H1 (cell line): Measurements from ENCODE around the gene CD4. TPM values are rescaled to one million over a fixed set of nuclear protein-coding genes. Genes with fewer than 3 reads are reported as not detected.

Source experiments
- CTCF ChIA-PET: fragments of 300-600 bp; sonication (Branson Sonifier 250); formaldehyde crosslinking; loops from one replicate; lab custom pipeline; 2021; ENCODE audit not compliant: partially characterized antibody; lab: Charles Lee
- POLR2A ChIA-PET: fragments of 300-600 bp; sonication (Branson Sonifier 250); formaldehyde crosslinking; loops from one replicate; lab custom pipeline; 2021; ENCODE audit warnings: inconsistent platforms; ENCODE audit not compliant: partially characterized antibody; lab: Charles Lee
- DNase-seq, 2 experiments: peaks; one replicate each; pipeline versions ENCODE4 v3.0.0 to v3.0.0-alpha.2; 2010 to 2022; ENCODE audit warnings: low spot score in 2 of 2, low read depth in 1 of 2, mixed read lengths in 1 of 2
- FAIRE-seq: peaks from 2 replicates; lab custom pipeline; 2011; peaks lifted over from hg19 to GRCh38; lab: Jason Lieb, UNC
- H2AFZ ChIP-seq: 2 replicates; pipeline ENCODE4 v1.8.1; 2012; ENCODE audit warnings: low read length, inconsistent platforms
- H2AK5ac ChIP-seq: 2 replicates; pipeline ENCODE4 v1.6.1; 2013; ENCODE audit warnings: low read depth, low read length
- H2BK120ac ChIP-seq: replicated peaks from 2 replicates; pipeline ENCODE3; 2013; ENCODE audit warnings: low read depth, low read length, inconsistent platforms
- H2BK12ac ChIP-seq: 2 replicates; pipeline ENCODE4 v1.6.1; 2013; ENCODE audit warnings: low read depth, low read length
- H2BK15ac ChIP-seq: 2 replicates; pipeline ENCODE4 v1.6.1; 2013; ENCODE audit warnings: low read length
- H2BK20ac ChIP-seq: 2 replicates; pipeline ENCODE4 v1.6.1; 2013; ENCODE audit warnings: low read length
- H2BK5ac ChIP-seq: 2 replicates; pipeline ENCODE4 v1.6.1; 2013; ENCODE audit warnings: low read depth, low read length
- H3K14ac ChIP-seq: 2 replicates; pipeline ENCODE4 v1.6.1; 2013; ENCODE audit warnings: inconsistent platforms; ENCODE audit not compliant: insufficient read length
- H3K18ac ChIP-seq: 2 replicates; pipeline ENCODE4 v1.6.1; 2013; ENCODE audit warnings: low read length; ENCODE audit errors: extremely low read depth
- H3K23ac ChIP-seq: 2 replicates; pipeline ENCODE4 v1.6.1; 2013; ENCODE audit warnings: inconsistent platforms; ENCODE audit not compliant: insufficient read length
- H3K23me2 ChIP-seq: 2 replicates; pipeline ENCODE4 v1.6.1; 2013; ENCODE audit warnings: low read depth, low read length
- H3K27ac ChIP-seq: 2 replicates; pipeline ENCODE4 v1.6.1; 2011; ENCODE audit warnings: low read depth, low read length, inconsistent platforms
- H3K27me3 ChIP-seq, 4 experiments: replicated peaks in 1 of 4; 1 replicate in 1 of 4; 2 replicates in 3 of 4; pipeline versions ENCODE4 v1.6.1 to v1.8.1; 2011 to 2013; ENCODE audit warnings: low read length in 3 of 4, mild to moderate bottlenecking in 3 of 4, inconsistent platforms in 2 of 4, mixed read lengths in 2 of 4, moderate library complexity in 1 of 4; ENCODE audit not compliant: control insufficient read depth in 3 of 4, insufficient read depth in 3 of 4; ENCODE audit errors: extremely low read depth in 1 of 4
- H3K36me3 ChIP-seq, 4 experiments: 2 replicates each; pipeline versions ENCODE4 v1.6.1 to v1.8.1; 2011 to 2013; ENCODE audit warnings: mild to moderate bottlenecking in 4 of 4, low read length in 3 of 4, moderate library complexity in 2 of 4, control low read depth in 1 of 4, inconsistent platforms in 1 of 4; ENCODE audit not compliant: insufficient read depth in 4 of 4, control insufficient read depth in 2 of 4
- H3K4ac ChIP-seq: replicated peaks from 2 replicates; pipeline ENCODE3; 2013; ENCODE audit warnings: low read length, low read depth, mixed read lengths, inconsistent platforms; ENCODE audit not compliant: insufficient read length
- H3K4me1 ChIP-seq, 4 experiments: replicated peaks in 1 of 4; 1 replicate in 1 of 4; 2 replicates in 3 of 4; pipeline versions ENCODE4 v1.6.1 to v1.8.1; 2011 to 2013; ENCODE audit warnings: low read length in 3 of 4, inconsistent platforms in 2 of 4, mixed read lengths in 1 of 4; ENCODE audit not compliant: insufficient read depth in 4 of 4, control insufficient read depth in 3 of 4
- H3K4me2 ChIP-seq, 2 experiments: 2 replicates each; pipeline versions ENCODE4 v1.6.1 to v1.8.1; 2011 to 2013; ENCODE audit warnings: low read depth in 2 of 2, low read length in 2 of 2, control low read depth in 1 of 2, inconsistent platforms in 1 of 2, mild to moderate bottlenecking in 1 of 2; ENCODE audit not compliant: insufficient read depth in 1 of 2
- H3K4me3 ChIP-seq, 4 experiments: fragments of 200-600, 300-600 bp in 1 of 4; sonication (generic), shearing (Covaris generic), sonication (Bioruptor Twin) in 1 of 4; 2 replicates each; pipeline versions ENCODE4 v1.5.1 to v1.8.1; 2011 to 2016; ENCODE audit warnings: low read length in 4 of 4, low read depth in 3 of 4, control low read depth in 2 of 4, inconsistent platforms in 2 of 4, mild to moderate bottlenecking in 2 of 4, mixed read lengths in 1 of 4, moderate library complexity in 1 of 4; ENCODE audit not compliant: insufficient read depth in 2 of 4; ENCODE audit errors: extremely low read depth in 1 of 4
- H3K56ac ChIP-seq: replicated peaks from 2 replicates; pipeline ENCODE3; 2013; ENCODE audit warnings: low read depth, mild to moderate bottlenecking, mixed read lengths, low read length, inconsistent platforms; ENCODE audit not compliant: insufficient read length
- H3K79me1 ChIP-seq: 2 replicates; pipeline ENCODE4 v1.6.1; 2013; ENCODE audit warnings: low read depth, low read length, control low read depth
- H3K79me2 ChIP-seq, 2 experiments: 2 replicates each; pipeline versions ENCODE4 v1.6.1 to v1.8.1; 2012 to 2013; ENCODE audit warnings: low read length in 2 of 2, mild to moderate bottlenecking in 2 of 2, inconsistent platforms in 1 of 2; ENCODE audit not compliant: insufficient read depth in 2 of 2, control insufficient read depth in 1 of 2
- H3K9ac ChIP-seq, 4 experiments: replicated peaks in 1 of 4; 1 replicate in 1 of 4; 2 replicates in 3 of 4; pipeline versions ENCODE4 v1.6.1 to v1.8.1; 2011 to 2013; ENCODE audit warnings: low read depth in 3 of 4, low read length in 3 of 4, control low read depth in 2 of 4, mild to moderate bottlenecking in 2 of 4, moderate library complexity in 2 of 4, inconsistent platforms in 1 of 4; ENCODE audit errors: extremely low read depth in 1 of 4
- H3K9me3 ChIP-seq, 2 experiments: 2 replicates each; pipeline versions ENCODE4 v1.6.1 to v1.8.1; 2012 to 2013; ENCODE audit warnings: mild to moderate bottlenecking in 2 of 2, moderate library complexity in 2 of 2, control low read depth in 1 of 2, inconsistent platforms in 1 of 2, low read depth in 1 of 2, low read length in 1 of 2, mixed read lengths in 1 of 2; ENCODE audit not compliant: insufficient read depth in 2 of 2
- H4K20me1 ChIP-seq, 2 experiments: replicated peaks in 1 of 2; 2 replicates each; pipeline versions ENCODE3 to v1.8.1; 2011 to 2013; ENCODE audit warnings: inconsistent platforms in 2 of 2, low read length in 2 of 2, mild to moderate bottlenecking in 1 of 2; ENCODE audit not compliant: insufficient read depth in 2 of 2, control insufficient read depth in 1 of 2
- H4K5ac ChIP-seq: 2 replicates; pipeline ENCODE4 v1.6.1; 2013; ENCODE audit warnings: low read length, low read depth, mixed read lengths, inconsistent platforms; ENCODE audit not compliant: insufficient read length
- H4K8ac ChIP-seq: 2 replicates; pipeline ENCODE4 v1.8.0; 2013; ENCODE audit warnings: mild to moderate bottlenecking, moderate library complexity, low read length, inconsistent platforms; ENCODE audit not compliant: insufficient read depth; ENCODE audit errors: extremely low read depth
- H4K91ac ChIP-seq: replicated peaks from 2 replicates; pipeline ENCODE3; 2013; ENCODE audit warnings: low read length, mixed read lengths, inconsistent platforms; ENCODE audit not compliant: insufficient read length
- GTF2F1 ChIP-seq: IDR thresholded peaks from 2 replicates; pipeline ENCODE4 v1.6.1; 2012; ENCODE audit warnings: low read depth, low read length, improper control_type of control experiment, borderline replicate concordance
- TAF1 ChIP-seq: IDR thresholded peaks from 2 replicates; pipeline ENCODE4 v1.6.1; 2011; ENCODE audit warnings: mild to moderate bottlenecking, low read depth, low read length
- WGBS, 2 experiments: shearing (Covaris generic) in 1 of 2; methylation state at CpG; one replicate each; pipeline versions ENCODE4 v1.1.6 to v1.1.7; 2013 to 2015; ENCODE audit warnings: low lambda C conversion rate in 2 of 2, mixed read lengths in 2 of 2, inconsistent platforms in 1 of 2, low coverage in 1 of 2, missing lambda C conversion rate in 1 of 2; ENCODE audit not compliant: insufficient replicate concordance in 2 of 2, insufficient coverage in 1 of 2, insufficient read length in 1 of 2; ENCODE audit errors: extremely low coverage in 1 of 2, missing lambda C conversion rate in 1 of 2; 5-methylcytosine and 5-hydroxymethylcytosine counted together
- polyA plus RNA-seq, 7 experiments: library from polyadenylated mRNA; depleted of rRNA in 3 of 7; stranded (reverse) in 5 of 7; unstranded in 2 of 7; fragments of >200 nt in 5 of 7; fragments of 200-250 nt in 2 of 7; gene quantifications; 1 replicate in 5 of 7; 2 replicates in 1 of 7; 4 replicates in 1 of 7; pipeline versions ENCODE4 v1.2.1 to v1.2.3, GENCODE V29; 2011 to 2013; ENCODE audit warnings: missing spikeins in 2 of 7, mixed read lengths in 2 of 7
- total RNA-seq: library from RNA; stranded (reverse); fragmentation: NEBNext Ultra II Directional; extraction: Animal tissue kit (Norgen Biotek cat#: 25700); gene quantifications from 2 replicates; pipeline ENCODE4 v1.2.1, GENCODE V29; 2021

CD4 gene
- total and polyA plus RNA-seq, 2 of the 8 experiments (the other 6 are each of a cell fraction or from before 2014, with no cell fraction given): 3.4 to 5.1 TPM

- H3K23me2 ChIP-seq: peaks cover 15% of the 10 kb centered on the region
Measured at GRCh38 chr12:6777386-6777785, 11.9 kb upstream of the CD4 start.

More at GRCh38 chr12:6777386-6777785, 11.9 kb upstream of the CD4 start:
- H4K91ac ChIP-seq: no peak overlapping the region
- no peak overlapping the region; the same call in 1 of the 2 replicates for H4K8ac ChIP-seq
- no peak overlapping the region for H2BK120ac ChIP-seq
- no peak overlapping the region for H2AK5ac ChIP-seq
- no peak overlapping the region; the same call in 1 of the 2 replicates for H3K18ac ChIP-seq
- H3K79me2 ChIP-seq: no peaks in the 10 kb centered on the region
- 0 out of 2 replicates have a peak overlapping the region, but pooled peaks have one; percentile 39 for H2BK12ac ChIP-seq
- H4K5ac ChIP-seq: no peak overlapping the region
- TF ChIP-seq TAF1: no peak
- TF ChIP-seq GTF2F1: no peak
- no peak overlapping the region for H3K14ac ChIP-seq
- H3K23ac ChIP-seq: no peak overlapping the region
- H2BK20ac ChIP-seq: no peak overlapping the region
- H2AFZ ChIP-seq: no peak overlapping the region
- no peak overlapping the region for H3K56ac ChIP-seq
- no peaks in the 10 kb centered on the region for H4K20me1 ChIP-seq
- H2BK15ac ChIP-seq: no peak overlapping the region; the same call in 1 of the 2 replicates
- H2BK5ac ChIP-seq: no peak overlapping the region
- H3K4me2 ChIP-seq: peak overlapping the region; percentile 88 to 90; a peak in 2 of 4 replicates
- peaks cover 5 to 28% (median 20%) of the 10 kb centered on the region in 4 experiments for H3K4me1 ChIP-seq
- WGBS, 2 experiments: 94% methylated on average over 5 of the region's 5 CpGs; no CpG with 5 or more reads in 1 of the 2 experiments
- no peaks in the 10 kb centered on the region for H3K36me3 ChIP-seq
- H3K79me1 ChIP-seq: no peaks in the 10 kb centered on the region
- peaks cover 0 to 36% (median 26%) of the 10 kb centered on the region in 4 experiments; a peak in 5 of 7 replicates for H3K27me3 ChIP-seq
- CTCF ChIA-PET: interaction anchor here (0.8 to 29.6 kb wide), 10 partner anchors 9 to 92 kb away, joined by 3 to 532 read pairs (median 7); partner anchors contain the start of genes CD4, GNB3, GPR162 and LAG3
- no peak overlapping the region for H3K4me3 ChIP-seq
- POLR2A ChIA-PET: interaction anchor here (0.7 to 10.4 kb wide), 12 partner anchors 10 to 107 kb away, joined by 3 to 97 read pairs (median 4); partner anchors contain the start of genes CD4, GPR162, MLF2 and PTMS
- no peak overlapping the region for H3K4ac ChIP-seq
- H3K9ac ChIP-seq: no peak overlapping the region
- no peak overlapping the region for H3K27ac ChIP-seq
- no peak for DNase-seq
- FAIRE-seq: no peak
- no peaks in the 10 kb centered on the region for H3K9me3 ChIP-seq
